Keratinocyte (primary cell): ENCODE measurements around the gene CLDN20.

ENCODE experiments used
- EZH2 ChIP-seq: IDR thresholded peaks from one replicate; pipeline ENCODE4 v1.6.1; 2012; ENCODE audit warnings: inconsistent platforms, mild to moderate bottlenecking, low read length, moderate library complexity
- TF ChIP-seq, protein P1 (sequence below), 3 experiments: IDR thresholded peaks in 1 of 3; conservative IDR thresholded peaks in 1 of 3; optimal IDR thresholded peaks in 1 of 3; 2 replicates in 2 of 3; 3 replicates in 1 of 3; pipeline versions ENCODE3 to v1.5.1; 2011; ENCODE audit warnings: low read length in 3 of 3, mild to moderate bottlenecking in 3 of 3, moderate library complexity in 2 of 3, control low read depth in 1 of 3, inconsistent platforms in 1 of 3; ENCODE audit not compliant: insufficient read depth in 2 of 3; ENCODE audit errors: extremely low read depth in 1 of 3

DNA sequence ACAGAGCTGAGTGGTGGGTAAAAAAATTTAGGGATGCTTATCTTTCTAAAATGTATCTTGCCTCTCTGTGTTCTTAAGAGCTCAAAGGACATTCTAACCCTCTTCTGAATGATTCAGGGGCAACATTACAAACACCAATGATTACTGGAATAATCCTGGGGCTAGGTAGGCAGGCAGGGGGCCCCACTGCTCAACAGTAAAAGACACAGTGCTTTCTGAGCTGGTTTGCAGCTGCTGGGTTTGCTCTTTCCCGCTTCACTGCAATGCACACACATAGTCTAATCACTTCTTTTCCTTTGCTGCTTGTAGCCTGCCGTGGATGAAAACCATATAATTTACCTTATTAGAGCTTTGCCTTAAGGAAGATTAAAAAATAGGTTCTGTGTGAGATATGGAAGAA, 23.9 kb downstream of the CLDN20 start:
- TF ChIP-seq, protein P1, sequence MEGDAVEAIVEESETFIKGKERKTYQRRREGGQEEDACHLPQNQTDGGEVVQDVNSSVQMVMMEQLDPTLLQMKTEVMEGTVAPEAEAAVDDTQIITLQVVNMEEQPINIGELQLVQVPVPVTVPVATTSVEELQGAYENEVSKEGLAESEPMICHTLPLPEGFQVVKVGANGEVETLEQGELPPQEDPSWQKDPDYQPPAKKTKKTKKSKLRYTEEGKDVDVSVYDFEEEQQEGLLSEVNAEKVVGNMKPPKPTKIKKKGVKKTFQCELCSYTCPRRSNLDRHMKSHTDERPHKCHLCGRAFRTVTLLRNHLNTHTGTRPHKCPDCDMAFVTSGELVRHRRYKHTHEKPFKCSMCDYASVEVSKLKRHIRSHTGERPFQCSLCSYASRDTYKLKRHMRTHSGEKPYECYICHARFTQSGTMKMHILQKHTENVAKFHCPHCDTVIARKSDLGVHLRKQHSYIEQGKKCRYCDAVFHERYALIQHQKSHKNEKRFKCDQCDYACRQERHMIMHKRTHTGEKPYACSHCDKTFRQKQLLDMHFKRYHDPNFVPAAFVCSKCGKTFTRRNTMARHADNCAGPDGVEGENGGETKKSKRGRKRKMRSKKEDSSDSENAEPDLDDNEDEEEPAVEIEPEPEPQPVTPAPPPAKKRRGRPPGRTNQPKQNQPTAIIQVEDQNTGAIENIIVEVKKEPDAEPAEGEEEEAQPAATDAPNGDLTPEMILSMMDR (optimal IDR thresholded peaks at IDR 0.05 in 1 of 3, IDR thresholded peaks at IDR 0.05 in 1 of 3, conservative IDR thresholded peaks at IDR 0.05 in 1 of 3; ENCODE audit: extremely low read depth in 1 of 3, insufficient read depth in 2 of 3, low read length in 3 of 3), result peak in 1 of 3 experiments; percentile 9
- TF ChIP-seq EZH2, result no peak
